ENCODE measurements around the gene ANKRD17. TPM values are rescaled to one million over a fixed set of nuclear protein-coding genes. Genes with fewer than 3 reads are reported as not detected.
A peak's percentile ranks its signal among the peaks of the same experiment; 100 is the strongest.
"Not testable (repeated sequence)": the region's sequence is repeated elsewhere in the genome, so short reads cannot be mapped to it uniquely, and the experiment has no call there.

ANKRD17 gene, protein sequence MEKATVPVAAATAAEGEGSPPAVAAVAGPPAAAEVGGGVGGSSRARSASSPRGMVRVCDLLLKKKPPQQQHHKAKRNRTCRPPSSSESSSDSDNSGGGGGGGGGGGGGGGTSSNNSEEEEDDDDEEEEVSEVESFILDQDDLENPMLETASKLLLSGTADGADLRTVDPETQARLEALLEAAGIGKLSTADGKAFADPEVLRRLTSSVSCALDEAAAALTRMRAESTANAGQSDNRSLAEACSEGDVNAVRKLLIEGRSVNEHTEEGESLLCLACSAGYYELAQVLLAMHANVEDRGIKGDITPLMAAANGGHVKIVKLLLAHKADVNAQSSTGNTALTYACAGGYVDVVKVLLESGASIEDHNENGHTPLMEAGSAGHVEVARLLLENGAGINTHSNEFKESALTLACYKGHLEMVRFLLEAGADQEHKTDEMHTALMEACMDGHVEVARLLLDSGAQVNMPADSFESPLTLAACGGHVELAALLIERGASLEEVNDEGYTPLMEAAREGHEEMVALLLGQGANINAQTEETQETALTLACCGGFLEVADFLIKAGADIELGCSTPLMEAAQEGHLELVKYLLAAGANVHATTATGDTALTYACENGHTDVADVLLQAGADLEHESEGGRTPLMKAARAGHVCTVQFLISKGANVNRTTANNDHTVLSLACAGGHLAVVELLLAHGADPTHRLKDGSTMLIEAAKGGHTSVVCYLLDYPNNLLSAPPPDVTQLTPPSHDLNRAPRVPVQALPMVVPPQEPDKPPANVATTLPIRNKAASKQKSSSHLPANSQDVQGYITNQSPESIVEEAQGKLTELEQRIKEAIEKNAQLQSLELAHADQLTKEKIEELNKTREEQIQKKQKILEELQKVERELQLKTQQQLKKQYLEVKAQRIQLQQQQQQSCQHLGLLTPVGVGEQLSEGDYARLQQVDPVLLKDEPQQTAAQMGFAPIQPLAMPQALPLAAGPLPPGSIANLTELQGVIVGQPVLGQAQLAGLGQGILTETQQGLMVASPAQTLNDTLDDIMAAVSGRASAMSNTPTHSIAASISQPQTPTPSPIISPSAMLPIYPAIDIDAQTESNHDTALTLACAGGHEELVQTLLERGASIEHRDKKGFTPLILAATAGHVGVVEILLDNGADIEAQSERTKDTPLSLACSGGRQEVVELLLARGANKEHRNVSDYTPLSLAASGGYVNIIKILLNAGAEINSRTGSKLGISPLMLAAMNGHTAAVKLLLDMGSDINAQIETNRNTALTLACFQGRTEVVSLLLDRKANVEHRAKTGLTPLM (N-terminal part only)
- total RNA-seq (2014; rRNA removed; shearing (Covaris generic)): 32.2 and 36.5 TPM in 2 replicates
- 25.1 and 41.8 TPM in 2 replicates for polyA plus RNA-seq (2015; cell fraction: cytosol; rRNA removed)
- polyA plus RNA-seq (2015; cell fraction: nucleus; rRNA removed): 38.2 and 57.2 TPM in 2 replicates

DNA sequence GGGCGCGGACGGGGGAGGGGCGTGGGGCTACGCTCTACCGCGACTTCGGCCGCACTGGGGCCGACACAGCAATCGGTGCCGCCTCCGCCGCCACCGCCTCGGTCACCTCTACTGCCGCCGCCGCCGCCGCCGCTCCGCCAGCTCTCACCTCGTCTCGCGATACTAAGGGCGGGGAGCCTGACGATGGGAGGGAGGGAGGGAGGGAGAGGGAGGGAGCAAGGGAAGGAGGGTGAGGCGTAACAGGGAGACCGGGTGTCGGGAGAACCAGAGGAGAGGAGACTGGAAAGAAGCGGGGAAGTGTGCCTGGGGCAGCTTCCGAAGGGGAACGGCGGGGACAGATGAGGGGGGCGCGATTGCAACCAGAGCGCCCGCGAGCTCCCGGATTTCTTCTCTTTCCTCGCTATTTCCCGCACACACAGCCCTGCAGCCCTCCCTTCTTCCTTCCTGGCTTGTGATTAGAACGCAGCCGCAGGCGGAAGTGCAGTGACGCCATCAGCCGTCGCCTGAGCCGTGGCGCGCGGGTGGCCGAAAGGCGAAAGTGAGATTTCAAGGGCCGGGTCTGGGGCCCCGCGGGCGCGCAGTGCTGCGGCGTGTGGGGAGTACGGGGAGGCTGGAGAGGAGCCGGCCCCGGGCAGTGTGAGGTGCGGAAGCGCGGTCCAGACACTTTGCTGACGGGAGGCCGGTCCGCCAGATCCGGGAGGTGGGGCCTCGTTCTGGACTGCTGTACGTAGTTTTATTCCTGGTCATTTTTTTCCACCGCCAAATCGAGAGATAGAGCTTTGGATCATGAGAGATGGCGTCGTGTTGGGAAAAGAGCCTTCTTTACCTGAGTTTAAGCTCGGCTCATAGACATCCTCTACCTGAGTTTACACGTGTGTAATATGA is at the start of gene ANKRD17:
Gene ANKRD17, minus strand, starts transcription at position 113 of the 885 bp plus-strand sequence. CDS start 130 bp downstream, outside the sequence.
- in situ Hi-C loops (cut with HindIII; ENCODE audit: low pct_unique_long_range_greater_than_20kb, low sequenced_read_pairs): no loop called here
- DNase-seq (ENCODE audit: low read depth, low spot score): peak; percentile 90

DNA sequence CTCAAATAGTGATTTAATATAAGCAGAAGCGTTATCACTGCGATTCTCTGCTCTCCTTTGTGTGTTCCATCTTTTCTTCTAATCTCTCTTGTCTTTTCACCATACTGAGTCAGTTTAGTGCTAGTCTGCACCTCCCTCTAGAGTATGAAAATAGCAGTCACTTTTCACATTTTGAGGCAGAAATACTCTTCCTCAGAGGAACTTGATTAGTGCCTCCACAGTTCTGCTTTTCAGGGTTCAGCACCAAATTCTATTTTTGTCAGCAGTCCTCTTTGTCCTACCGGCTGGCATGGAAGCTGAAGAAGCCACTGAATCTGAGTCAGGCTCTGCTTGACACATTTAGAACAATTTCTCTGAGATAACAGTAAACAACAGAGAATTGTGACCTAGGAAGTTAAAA is 49.7 kb upstream of the ANKRD17 start:
- in situ Hi-C loops (cut with HindIII; ENCODE audit: low pct_unique_long_range_greater_than_20kb, low sequenced_read_pairs): no loop called here
- peak; percentile 29 for DNase-seq (ENCODE audit: low read depth, low spot score)

DNA sequence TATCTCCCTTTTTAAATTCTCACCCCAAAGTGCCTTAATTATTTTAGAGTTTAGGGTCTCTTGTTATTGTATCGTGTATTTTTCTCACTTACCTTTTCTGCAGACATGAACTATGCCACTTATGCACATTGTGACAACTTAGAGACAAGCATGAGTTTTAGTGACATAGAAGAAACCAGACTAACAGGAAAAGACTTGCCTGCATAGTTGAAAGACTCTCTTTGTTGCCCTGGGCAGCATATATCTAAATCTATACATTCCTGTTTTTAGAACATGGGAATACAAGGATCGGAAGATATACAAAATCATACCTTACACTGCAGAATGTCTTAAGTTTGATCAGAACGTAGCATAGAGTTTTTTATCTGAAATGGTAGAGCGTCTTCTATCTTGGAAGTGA is 45.1 kb upstream of the ANKRD17 start:
- no peak for DNase-seq (ENCODE audit: low read depth, low spot score)
- in situ Hi-C loops (cut with HindIII; ENCODE audit: low pct_unique_long_range_greater_than_20kb, low sequenced_read_pairs): no loop called here

DNA sequence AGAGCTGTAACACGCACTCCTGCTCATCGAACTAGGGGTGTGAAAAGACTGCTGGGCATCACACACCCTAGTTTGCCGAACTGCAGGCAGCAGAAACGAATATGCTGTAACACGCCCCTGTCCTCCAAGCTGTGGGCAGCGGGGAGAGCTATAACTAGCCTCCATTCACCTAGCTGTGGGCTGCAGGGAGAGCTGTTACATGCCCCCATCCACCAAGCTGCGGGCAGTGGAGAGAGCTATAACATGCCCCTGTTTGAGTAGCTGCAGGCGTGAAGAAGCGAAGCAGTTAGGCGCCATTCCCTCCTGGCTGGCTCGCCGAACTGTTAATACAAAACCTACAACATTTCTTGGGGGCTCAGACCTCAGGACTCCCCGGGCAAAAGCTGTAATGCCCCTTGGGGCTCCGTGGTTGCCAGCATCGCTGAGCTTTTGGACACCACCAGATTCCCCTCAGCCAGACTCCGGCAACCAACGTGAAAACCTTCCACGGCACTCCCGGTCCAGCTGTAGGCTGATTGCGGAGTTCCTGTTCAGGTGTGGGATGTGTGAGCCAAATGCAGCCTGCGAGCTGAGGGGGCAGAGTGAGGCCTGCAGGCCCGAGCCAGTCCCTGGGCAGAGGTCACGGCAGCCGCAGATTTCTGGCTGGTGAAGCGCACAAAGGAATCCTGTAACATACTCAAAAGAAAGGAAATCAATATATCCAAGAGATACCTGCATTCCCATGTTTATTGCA is 41.1 kb upstream of the ANKRD17 start:
- in situ Hi-C loops (cut with HindIII; ENCODE audit: low pct_unique_long_range_greater_than_20kb, low sequenced_read_pairs): no loop called here
- no peak for DNase-seq (ENCODE audit: low read depth, low spot score)

DNA sequence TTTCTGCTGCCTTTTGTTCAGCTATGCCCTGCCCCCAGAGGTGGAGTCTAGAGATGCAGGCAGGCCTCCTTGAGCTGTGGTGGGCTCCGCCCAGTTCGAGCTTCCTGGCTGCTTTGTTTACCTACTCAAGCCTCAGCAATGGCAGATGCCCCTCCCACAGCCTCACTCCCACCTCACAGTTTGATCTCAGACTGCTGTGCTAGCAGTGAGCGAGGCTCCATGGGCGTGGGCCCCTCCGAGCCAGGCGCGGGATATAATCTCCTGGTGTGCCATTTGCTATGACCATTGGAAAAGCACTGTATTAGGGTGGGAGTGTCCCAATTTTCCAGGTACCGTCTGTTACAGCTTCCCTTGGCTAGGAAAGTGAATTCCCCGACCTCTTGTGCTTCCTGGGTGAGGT is 34.1 kb upstream of the ANKRD17 start:
- in situ Hi-C loops (cut with HindIII; ENCODE audit: low pct_unique_long_range_greater_than_20kb, low sequenced_read_pairs); DNase-seq (ENCODE audit: low read depth, low spot score): not testable (repeated sequence)

DNA sequence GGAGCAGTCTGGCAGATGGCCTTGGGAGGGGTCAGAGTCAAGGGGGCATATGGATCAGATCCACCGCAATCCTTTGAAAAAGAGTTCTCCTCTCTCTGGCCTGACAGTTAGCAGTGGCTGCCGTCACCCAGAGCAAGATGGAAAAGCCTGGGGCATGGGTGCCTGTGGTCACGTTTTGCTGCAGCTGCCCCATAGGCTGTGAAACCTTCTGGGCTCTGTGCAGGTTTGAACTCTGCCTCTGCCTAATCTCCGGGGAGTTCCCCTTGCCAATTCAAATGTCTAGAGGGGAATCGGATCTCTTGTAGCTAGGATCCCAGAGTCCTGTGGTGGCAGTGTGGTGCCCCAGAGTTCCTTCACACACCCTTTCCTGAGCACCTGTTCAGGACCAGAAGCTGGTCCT is 23.4 kb upstream of the ANKRD17 start:
- in situ Hi-C loops (cut with HindIII; ENCODE audit: low pct_unique_long_range_greater_than_20kb, low sequenced_read_pairs): no loop called here
- no peak for DNase-seq (ENCODE audit: low read depth, low spot score)

DNA sequence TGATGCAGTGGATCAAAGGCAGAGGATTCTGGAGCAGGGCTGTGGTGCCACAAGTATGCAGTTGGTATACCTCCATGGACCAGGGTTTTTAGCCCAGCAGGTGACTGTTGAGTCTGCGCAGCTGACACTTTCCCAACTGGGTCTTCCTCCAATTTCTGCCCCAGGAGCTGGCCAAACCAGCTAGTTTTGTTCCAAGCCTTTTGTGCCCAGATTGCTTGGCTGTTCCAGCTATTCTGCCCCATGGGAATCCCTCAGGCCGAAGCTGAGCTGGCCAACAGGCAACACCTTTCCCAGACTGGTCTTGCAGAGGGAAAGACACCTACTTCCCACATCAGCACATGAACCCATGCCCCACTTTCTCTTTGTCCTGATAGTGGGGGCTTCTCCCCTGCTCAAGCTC is 22.8 kb upstream of the ANKRD17 start:
- DNase-seq (ENCODE audit: low read depth, low spot score): no peak
- in situ Hi-C loops (cut with HindIII; ENCODE audit: low pct_unique_long_range_greater_than_20kb, low sequenced_read_pairs): no loop called here

DNA sequence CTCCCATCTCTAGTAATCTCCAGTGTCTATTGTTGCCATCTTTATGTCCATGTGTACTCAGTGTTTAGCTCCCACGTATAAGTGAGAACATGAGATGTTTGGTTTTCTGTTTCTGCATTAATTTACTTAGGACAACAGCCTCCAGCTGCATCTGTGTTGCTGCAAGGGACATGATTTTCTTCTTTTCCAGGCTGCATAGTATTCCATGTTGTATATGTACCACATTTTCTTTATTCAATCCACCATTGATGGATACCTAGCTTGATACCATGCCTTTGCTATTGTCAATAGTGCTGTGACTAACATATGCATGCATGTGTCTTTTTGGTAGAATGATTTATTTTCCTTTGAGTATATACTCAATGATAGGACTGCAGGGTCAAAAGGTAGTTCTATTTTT is 18.6 kb upstream of the ANKRD17 start:
- no peak for DNase-seq (ENCODE audit: low read depth, low spot score)

DNA sequence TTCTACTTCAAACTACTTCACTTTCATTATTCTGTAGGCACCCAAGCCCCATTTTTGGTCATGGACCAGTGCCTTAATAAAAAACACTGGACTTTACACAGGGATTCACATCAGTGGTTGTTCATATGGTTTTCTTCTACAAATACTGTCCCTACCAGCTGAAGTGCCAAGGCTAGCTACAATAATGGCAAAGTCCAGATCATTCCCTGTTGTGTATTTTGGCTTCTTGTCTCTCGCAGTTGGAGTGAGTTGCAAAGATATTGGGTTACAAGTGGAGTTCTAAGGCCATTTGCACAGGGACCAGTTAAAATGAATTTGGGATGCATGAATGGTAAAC is 16.7 kb upstream of the ANKRD17 start:
- in situ Hi-C loops (cut with HindIII; ENCODE audit: low pct_unique_long_range_greater_than_20kb, low sequenced_read_pairs): no loop called here
- no peak for DNase-seq (ENCODE audit: low read depth, low spot score)

More for the DNA sequence above, 18.6 kb upstream of the ANKRD17 start:
- in situ Hi-C loops (cut with HindIII; ENCODE audit: low pct_unique_long_range_greater_than_20kb, low sequenced_read_pairs): no loop called here

DNA sequence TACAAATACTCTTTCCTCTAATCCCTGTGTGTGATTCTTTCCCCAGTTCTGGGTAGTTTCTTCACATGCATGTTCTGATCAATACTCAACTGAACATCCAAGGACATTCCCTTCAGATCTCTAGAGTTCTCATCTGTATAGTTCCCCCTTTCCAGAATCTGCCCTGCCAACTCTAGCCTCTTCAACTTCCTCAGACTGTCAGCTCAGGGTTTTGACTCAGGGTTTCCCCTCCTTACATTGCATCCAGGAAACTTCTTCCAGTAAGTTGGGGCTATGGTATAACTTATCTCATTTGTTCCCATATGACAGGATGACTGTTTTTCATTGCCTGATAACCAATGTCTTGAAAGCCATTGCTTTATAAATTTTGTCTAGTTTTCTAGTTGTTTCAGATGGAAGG is 14.2 kb upstream of the ANKRD17 start:
- in situ Hi-C loops (cut with HindIII; ENCODE audit: low pct_unique_long_range_greater_than_20kb, low sequenced_read_pairs): no loop called here

DNA sequence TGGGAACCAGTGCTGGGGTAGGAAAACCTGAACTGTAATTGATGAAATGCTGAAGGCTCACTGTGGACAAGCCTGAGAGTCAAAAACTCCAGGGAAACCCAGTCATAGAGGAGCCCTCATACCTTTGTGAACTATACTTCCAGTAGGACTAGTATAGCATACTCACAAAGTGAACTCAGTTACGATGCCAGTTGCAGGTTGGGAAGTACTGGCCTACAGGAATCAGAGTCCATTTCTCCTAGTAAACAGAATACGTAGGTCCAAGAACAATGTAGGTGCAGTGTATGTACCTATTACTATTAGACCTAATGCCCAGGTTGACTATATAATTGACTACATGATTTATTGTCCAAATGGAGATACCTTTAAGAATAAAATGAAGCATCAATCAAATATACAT is 8.5 kb upstream of the ANKRD17 start:
- in situ Hi-C loops (cut with HindIII; ENCODE audit: low pct_unique_long_range_greater_than_20kb, low sequenced_read_pairs): no loop called here
- DNase-seq (ENCODE audit: low read depth, low spot score): no peak

More for the DNA sequence above, 14.2 kb upstream of the ANKRD17 start:
- DNase-seq (ENCODE audit: low read depth, low spot score): no peak

DNA sequence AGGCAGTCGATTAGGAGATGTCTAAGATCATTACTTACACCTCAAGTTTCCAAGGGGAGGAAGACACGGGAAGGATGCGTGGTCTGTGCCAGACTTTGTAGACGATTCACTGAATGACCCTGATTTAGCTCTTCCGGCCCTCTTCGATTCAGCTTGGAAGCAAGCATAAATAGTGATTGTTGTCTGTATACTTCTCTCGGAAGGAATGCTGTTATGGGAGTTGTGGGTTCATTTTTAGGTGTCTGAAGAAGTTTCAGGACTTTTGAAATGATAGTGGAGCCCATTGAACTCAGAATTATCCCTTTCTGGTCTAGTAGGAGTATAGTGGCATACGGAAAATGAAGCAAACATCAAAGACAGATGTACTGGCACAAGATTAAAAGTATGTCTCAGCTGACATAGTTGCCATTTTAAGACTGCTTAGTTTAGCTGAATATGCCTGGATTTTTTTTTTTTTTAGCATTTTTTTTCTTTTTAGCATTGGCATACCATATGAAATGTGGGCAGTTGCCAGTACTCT is 1.0 kb upstream of the ANKRD17 start:
- DNase-seq (ENCODE audit: low read depth, low spot score): peak; percentile 43

DNA sequence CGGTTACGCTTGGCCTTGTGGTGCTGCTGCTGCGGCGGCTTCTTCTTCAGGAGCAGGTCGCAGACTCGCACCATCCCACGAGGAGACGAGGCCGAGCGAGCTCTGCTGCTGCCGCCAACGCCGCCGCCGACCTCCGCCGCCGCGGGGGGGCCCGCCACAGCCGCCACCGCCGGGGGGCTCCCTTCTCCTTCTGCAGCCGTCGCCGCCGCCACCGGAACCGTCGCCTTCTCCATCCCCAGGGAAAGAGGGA is 237 bp downstream of the ANKRD17 start:
- in situ Hi-C loops (cut with HindIII; ENCODE audit: low pct_unique_long_range_greater_than_20kb, low sequenced_read_pairs): no loop called here
- DNase-seq (ENCODE audit: low read depth, low spot score): no peak

More for the DNA sequence above, 1.0 kb upstream of the ANKRD17 start:
- in situ Hi-C loops (cut with HindIII; ENCODE audit: low pct_unique_long_range_greater_than_20kb, low sequenced_read_pairs): no loop called here

DNA sequence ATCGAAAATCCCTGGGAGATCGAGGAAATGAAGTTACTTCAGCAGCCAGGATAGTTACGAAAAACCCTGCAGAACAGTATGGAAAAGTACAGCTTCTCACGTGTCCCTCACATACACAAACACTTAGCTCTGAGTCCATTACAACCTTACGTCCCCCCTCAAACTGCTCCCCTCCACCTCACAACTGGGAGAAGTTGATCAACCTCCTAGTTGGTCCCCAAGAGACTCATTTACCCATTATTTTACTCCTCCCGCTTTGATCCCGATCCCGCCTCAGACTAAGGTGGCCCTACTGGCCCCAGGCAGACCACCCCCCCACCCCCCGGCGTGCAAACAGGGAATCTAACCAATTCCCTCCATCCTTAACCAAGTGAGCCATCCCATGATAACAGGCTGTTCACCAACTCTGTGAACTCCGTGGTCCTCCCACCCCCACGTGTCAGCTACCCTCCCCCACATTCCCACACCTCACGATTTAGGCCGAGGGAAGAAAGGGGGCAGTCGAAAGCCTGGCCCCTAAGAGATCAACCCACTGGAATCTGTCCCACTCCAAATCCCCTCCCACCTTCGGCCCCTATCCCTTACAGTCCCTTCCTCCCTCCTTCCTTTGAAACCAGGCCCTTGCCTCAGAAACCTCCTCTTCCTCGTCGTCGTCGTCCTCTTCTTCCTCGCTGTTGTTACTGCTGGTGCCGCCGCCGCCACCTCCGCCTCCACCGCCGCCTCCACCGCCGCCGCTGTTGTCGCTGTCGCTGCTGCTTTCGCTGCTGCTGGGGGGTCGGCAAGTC is 755 bp downstream of the ANKRD17 start:
- in situ Hi-C loops (cut with HindIII; ENCODE audit: low pct_unique_long_range_greater_than_20kb, low sequenced_read_pairs): no loop called here
- DNase-seq (ENCODE audit: low read depth, low spot score): peak; percentile 26

DNA sequence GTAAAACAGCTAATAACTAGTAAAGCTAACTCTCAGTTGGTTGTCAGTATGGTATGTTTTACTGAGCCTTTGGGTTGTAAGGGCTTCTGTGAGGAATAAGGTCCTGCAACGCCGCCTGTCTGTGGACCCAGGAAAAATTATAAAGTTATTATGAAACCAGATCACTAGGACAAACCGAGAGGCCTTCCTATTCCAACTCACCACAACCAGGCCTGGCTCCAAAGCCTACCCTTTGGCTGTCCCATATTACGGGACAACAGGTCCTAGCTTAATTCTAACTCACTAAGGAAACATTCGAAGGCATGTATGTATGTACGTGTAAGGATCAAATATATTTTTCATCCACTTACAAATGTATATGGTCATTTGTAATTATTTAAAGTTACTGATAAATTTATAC is 1.4 kb downstream of the ANKRD17 start:
- peak; percentile 84 for DNase-seq (ENCODE audit: low read depth, low spot score)
- in situ Hi-C loops (cut with HindIII; ENCODE audit: low pct_unique_long_range_greater_than_20kb, low sequenced_read_pairs): no loop called here

DNA sequence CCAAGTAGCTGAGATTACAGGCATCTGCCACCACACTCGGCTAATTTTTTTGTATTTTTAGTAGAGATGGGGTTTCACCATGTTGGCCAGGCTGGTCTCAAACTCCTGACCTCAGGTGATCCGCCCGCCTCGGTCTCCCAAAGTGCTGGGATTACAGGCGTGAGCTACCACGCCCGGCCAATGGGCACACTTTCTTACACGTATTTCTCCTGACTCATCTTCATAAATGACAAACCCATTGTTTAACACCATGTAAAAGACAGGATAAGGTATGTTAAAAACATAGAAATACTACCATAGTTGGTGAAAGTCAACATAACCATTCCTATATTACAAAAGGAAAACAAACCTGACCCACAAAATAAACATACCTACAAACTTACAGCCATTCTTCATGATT is 2.8 kb downstream of the ANKRD17 start:
- DNase-seq (ENCODE audit: low read depth, low spot score); in situ Hi-C loops (cut with HindIII; ENCODE audit: low pct_unique_long_range_greater_than_20kb, low sequenced_read_pairs): not testable (repeated sequence)

Measured in SK-MEL-5 (cell line).